GM19193 (cell line): Measurements from ENCODE around the gene SLC43A2.

Source experiments
- POLR2A ChIP-seq: IDR thresholded peaks from 4 replicates; pipeline ENCODE4 v1.6.1; 2011; ENCODE audit not compliant: insufficient read depth, insufficient read length; ENCODE audit errors: extremely low read depth

The SLC43A2 gene

DNA sequence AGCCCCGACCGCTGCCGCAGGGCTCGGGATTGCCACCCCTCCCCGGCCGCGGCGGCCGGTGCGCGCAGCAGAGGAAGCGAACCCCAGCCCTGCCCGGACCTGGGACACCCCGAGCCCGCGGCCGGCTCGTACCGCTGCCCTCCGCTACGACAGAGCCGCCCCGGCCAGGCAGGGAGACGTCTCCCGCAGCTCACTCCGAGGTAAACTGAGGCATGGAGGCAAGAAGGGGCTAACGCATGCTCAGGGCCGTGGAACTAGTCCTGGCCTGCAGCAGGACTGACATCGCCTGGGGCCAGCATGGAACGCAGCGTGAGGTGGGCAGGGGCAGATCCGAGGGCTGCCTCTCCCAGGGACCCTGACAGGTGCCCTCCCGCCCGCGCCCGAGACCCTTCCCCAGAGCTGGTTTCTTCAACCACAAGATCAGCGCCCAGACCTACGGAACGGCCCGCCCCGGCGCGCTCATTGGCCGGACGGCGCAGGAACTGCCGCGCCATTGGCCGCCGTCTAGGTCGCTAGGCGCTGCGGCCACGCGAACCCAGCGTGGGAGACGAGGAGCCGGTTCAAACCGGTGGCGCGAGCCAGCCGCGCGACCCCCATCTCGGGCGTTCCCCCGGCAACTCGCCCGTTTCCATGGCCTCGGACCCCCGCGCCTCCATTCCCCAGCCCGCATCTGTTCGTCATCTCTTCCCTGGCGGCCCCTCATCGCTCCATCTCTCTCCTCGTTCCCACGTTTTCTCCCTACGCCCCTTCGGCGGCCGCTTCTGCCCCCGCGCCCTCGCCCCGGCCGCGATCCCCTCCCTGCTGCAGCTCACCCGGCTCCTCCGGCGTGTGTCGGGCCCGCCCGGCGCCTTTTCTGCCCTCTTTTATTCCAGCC, at the start of gene SLC43A2:
TSS of gene SLC43A2 (minus strand) at position 853 of the 874 bp plus-strand sequence. CDS start 960 bp downstream, outside the sequence.
- peak; percentile 57 for TF ChIP-seq POLR2A

DNA sequence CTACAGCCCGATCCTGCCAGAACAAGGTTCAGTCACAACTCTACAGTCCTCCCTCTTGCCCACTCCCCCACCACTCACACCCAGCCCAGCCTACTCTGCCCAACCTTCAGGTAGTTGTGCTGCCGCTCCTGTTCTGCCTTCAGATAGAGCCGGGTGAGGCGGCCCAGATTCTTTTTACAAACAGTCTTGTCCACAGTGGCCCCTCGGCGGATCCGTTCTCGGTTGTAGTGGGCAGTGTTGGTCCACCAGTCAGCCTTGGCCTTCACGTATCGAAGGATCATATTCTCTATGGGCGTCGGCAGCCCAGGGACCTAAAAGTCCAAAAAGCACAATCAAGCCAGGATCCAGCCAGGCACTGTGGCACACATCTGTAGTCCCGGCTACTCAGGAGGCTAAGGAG, 47.8 kb upstream of the SLC43A2 start:
- TF ChIP-seq POLR2A: no peak

DNA sequence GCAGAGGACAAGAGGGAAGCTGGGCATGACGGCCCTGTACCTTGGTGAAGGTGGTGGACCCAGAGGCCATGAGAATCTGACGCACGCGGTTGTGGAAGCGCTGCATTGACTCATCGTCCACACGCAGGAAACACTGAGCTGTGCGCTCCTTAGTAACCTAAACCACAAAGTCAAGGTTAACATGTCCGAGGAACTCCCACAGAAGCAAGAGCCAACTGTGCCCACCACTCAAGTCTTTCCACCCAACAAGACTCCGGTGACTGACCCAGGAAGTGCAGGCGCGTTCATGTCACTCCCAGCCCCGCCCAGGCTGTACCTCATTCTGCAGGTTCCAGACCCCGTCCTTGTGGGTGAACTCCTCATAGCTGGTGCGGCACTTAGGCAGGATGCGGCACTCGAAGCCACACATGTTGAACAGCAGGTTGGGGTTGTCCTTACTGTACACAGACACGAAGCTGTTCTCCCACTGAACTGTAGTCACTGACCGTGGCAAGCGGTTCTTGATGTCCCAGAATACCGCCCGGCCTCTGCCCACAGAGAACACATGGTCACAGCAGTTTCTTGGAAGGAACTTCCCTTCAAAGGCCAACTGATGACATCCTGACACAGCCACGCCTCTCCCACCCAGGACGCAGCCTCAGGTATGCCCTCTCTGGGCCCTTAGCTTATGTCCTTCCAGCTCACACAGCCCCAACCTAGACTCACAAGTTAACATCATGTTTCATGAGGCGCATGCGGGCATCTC, 44.6 kb upstream of the SLC43A2 start:
- TF ChIP-seq POLR2A: peak; percentile 28

DNA sequence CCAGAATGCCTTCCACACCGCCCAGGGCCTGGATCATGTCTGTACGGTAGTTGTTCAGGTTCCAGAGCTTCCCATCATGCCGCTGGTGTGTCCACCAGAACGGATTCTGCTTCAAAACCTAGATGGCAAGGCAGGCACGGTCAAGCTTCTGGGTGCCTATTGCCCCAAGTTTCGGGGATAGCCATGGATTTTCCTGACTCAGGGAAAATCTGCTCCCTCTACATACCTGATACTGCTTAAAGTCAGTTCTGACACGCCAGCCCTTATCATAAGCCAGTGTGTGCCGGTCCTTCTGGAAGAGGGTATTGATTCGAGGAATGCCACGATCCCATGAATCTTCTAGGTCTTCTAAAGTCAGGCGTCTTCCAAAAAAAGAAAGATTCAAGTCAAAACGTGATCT, 32.4 kb upstream of the SLC43A2 start:
- no peak for TF ChIP-seq POLR2A

DNA sequence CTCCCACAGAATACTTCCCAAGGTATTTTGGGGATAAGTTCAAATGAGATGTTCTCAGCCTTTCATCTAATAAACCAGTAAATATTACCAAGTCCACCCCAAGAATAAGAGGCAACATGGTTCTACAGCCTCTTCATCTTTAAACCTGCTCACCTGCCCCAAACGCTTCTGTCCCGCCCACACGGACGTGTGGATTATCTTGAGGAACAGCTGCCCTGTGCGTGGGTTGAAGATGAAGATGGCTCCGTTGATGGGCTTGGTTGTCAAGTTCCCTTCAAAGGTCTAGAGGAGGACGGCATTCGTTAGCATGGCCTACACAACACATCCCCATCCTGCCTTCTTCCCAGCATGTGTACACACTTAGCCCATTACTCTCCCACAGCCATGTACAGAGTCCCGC, 29.5 kb upstream of the SLC43A2 start:
- no peak for TF ChIP-seq POLR2A

DNA sequence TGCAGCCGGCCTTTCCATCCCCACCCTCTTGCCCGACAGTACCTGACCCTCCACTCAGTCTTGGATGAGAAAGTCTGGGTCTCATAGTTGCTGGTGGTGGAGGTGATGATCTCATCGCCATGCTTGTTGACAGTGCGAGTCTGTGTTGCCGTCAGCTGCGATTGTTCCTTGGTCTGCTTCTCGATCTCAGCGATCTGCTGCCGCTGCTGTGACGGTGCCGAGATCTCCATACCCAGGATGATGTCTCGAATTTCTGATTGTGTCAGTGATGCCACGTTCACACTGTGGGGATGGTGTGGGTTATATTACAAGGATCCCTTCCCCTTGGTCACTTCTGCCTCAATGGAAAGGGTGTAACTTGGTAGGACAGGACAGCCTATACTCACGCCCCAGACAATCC, 25.1 kb upstream of the SLC43A2 start:
- no peak for TF ChIP-seq POLR2A

DNA sequence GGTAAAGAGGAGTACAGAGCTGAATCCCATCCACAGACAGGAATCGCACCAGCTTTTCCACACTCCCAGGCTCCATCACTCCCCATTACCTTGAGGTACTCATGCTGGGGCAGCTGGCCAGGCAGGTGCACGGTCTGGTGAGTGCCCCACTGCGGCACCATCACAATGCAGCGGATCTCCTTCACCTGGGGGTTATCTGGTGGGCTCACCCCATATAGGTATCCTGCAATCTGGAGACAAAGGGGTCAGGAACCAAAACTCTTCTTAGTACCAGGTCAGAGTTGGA, 22.9 kb upstream of the SLC43A2 start:
- no peak for TF ChIP-seq POLR2A

DNA sequence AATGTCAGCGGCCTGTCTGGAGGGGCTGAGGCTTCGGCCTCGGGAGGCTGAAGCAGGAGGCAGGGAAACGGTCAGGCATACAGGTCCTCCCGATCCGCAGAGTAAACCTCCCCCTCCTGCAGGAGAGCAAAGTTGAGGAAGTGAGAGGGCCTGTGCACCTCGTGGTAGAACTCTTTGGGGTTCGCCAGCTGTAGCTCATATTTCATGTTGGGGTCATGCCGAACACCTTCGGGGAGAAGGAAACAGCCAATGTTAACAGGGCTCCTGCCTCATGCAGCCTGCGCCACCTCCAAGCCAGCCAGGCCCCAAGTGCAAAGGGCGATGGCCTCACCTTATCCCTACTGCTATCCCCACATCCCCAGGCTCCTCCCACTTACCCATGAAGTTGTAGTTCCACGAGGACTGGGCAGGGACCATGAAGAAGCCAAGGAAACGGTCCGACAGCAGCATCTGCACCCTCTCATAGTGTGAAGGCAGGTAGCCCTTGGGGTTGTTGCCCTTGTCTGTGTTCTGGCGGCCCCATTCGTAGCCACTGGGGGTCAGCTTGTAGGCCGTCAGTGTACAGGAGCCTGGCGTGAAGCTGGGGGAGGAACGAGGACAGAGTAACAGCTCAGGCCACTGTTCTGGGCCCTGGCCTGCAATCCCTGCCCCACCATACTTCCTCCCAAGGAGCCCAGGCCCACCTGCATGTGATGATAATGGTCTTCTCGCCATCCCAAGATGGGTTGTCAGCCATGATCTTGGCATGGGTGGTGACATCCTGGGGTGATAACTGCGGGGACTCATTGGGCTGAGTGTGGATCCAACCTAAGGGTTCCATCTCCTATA, 22.3 kb upstream of the SLC43A2 start:
- TF ChIP-seq POLR2A: no peak

DNA sequence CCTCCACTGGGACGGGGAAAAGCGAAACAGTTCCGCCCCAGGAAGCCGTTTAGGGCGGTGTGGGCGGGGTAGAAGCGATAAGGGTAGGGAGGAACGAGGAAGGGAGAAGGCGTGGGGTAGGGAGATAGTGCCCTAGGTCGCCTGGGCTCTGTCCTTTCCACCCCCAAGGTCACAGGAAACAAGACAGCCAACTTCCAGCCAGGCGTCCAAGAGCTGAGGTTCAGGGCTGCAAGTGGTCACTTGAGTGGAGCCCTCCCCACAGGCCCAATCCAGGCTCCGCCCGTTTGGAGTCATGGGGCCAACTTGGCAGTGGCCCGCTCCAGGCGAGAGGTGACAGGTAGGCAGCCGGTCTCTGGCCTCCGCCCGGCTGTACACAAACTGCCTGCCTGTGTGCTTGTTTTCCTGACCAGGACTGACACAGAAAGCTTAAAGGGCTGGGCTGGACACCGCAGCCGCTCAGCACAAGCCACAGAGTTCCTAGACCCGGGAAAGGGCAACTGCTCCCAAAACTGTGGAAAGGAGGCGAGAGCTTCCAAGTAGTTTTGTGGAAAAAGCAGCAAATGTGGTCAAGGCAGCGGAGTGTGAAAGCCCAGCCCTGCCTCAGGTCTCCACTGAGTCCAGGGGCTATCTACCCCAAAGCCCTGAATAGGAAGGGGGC, 21.3 kb upstream of the SLC43A2 start, which contains the start of gene RILP:
TSS of gene RILP (minus strand) at position 23 of the 658 bp plus-strand sequence. CDS start 62 bp downstream, outside the sequence.
- peak; percentile 45 for TF ChIP-seq POLR2A

DNA sequence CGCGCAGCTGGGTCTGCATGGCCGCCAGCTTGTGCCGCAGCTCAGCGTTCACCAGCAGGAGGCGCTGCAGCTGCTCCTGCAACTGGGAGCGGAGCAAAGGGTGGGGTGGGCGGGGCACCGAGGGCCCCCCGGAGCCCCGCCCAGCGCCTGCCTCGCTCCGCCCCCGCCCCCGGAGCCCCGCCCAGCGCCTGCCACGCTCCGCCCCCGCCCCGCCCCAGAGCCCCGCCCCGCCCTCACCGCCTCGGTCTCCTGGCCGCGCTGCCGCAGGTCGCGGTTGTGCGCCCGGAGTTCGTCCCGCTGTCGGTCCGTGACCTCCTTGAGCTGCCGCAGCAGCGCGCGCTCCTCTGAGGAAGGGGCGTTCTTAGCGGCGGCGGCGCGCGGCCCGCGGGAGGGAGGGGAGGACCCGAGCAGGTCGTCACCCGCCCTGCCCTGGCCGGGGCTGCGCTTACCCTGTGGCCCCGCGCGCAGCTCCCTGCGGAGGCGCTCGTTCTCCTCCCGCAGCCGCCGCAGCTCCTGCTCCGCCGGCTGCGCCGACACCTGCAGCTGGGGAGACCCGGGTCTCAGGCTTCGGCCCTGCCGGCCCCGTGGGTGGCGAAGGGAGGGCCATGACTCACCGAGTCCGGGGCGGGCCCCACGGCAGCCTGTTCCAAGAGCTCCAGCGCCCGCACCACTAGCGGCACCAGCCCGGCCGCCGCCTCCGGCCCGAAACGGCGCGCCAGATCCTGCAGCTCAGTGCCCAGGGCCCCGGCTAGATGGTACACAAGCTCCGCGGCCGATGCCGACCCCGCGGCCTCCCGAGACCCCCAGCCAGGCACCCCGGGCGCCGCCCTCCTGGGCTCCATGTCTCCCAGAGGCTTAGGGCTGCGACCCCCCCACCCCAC, 20.6 kb upstream of the SLC43A2 start:
- TF ChIP-seq POLR2A: peak; percentile 12

DNA sequence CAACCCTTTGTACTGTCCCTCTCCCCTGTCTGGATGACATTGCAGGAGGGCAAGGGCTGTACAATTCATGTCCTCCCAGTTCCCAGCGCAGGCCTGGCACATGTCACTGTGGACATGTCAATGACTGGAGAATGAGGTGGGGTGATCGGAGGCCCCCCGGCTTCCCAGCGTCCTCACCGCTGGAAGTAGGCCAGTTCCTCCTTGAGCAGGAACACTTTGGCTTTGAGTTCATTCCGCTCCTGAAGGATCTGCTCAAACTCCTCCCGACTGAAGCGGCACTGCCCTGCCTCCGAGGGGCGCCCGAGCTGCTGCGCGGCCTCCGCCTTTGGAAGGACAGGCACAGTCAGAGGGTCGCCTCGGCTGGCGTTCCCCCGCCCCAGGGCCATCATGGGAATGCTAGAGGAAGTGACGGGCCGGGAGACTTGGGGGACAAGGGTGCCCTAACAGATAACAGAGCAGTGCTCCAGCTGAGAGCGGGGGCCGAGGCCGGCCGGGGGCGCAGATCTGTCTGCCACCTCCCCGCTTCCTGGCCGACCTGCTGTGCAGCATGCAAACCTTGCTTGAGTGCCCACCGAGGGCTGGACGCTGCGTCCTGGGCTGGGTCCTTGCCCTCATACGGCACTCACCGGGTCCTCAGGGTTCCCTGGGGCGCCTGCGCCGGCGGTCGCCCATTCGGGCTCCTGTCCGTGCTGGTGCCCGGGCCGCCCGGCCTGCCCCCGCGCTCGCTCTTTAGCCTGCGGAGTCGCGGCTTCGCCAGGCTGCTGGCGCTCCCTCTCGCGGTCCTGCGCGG, 19.7 kb upstream of the SLC43A2 start:
- peak; percentile 36 for TF ChIP-seq POLR2A

DNA sequence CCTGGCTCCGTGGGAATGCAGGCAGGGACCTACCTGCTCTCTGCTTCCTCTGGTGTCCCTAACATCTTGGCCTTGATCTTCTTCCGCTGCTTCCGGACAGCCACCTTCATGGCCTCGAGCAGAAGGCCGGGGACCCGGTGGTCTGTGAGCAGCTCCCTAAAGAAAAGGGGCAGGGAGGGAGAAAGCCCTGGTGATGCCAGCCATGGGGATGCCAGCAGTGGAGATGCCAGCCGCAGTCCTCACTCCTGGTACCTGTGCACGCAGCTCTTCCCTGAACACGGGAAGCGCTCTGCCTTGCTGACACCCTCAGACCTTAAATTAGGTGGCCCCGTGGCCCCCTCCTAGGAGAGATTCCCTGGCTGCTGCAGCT, 19.2 kb upstream of the SLC43A2 start:
- no peak for TF ChIP-seq POLR2A
